Lung (tissue), 12 donors: ENCODE measurements around the gene NKIRAS1. TPM values are rescaled to one million over a fixed set of nuclear protein-coding genes. Genes with fewer than 3 reads are reported as not detected.

Experiments used
- ATAC-seq: fragments of 200-7000 bp; cut with Tn5 transposase; one replicate; pipeline ENCODE4 v1.9.1; 2020; ENCODE audit warnings: moderate number of reproducible peaks; ENCODE audit not compliant: insufficient read depth, low FRiP score
- DNase-seq, 3 donors: peaks; one replicate each; pipeline ENCODE4 v3.0.0-alpha.2; 2013 to 2017
- H3K27ac ChIP-seq, 2 donors: one replicate each; pipeline ENCODE4 v1.5.1; 2013; ENCODE audit warnings: mild to moderate bottlenecking in 2 of 2, moderate library complexity in 2 of 2, control low read depth in 1 of 2, inconsistent platforms in 1 of 2, low read depth in 1 of 2, low read length in 1 of 2
- H3K27me3 ChIP-seq, 3 donors: one replicate each; pipeline ENCODE4 v1.5.1; 2013; ENCODE audit warnings: low read length in 2 of 3; ENCODE audit not compliant: control insufficient read depth in 3 of 3, insufficient read depth in 3 of 3
- H3K36me3 ChIP-seq, 4 donors: one replicate each; pipeline ENCODE4 v1.5.1; 2013; ENCODE audit warnings: low read length in 4 of 4, mild to moderate bottlenecking in 1 of 4, moderate library complexity in 1 of 4; ENCODE audit not compliant: control insufficient read depth in 4 of 4, insufficient read depth in 4 of 4
- H3K4me1 ChIP-seq, 5 donors: one replicate each; pipeline ENCODE4 v1.5.1; 2013; ENCODE audit warnings: low read length in 5 of 5, mild to moderate bottlenecking in 2 of 5, moderate library complexity in 1 of 5; ENCODE audit not compliant: control insufficient read depth in 5 of 5, insufficient read depth in 5 of 5
- H3K4me3 ChIP-seq: one replicate; pipeline ENCODE4 v1.5.1; 2013; ENCODE audit warnings: mild to moderate bottlenecking, control low read depth, moderate library complexity
- H3K9ac ChIP-seq, 2 donors: one replicate each; pipeline ENCODE4 v1.5.1; 2013; ENCODE audit warnings: low read length in 2 of 2, control low read depth in 1 of 2; ENCODE audit not compliant: insufficient read depth in 1 of 2
- H3K9me3 ChIP-seq, 4 donors: one replicate each; pipeline ENCODE4 v1.5.1; 2013; ENCODE audit warnings: low read length in 3 of 4, mild to moderate bottlenecking in 1 of 4, moderate library complexity in 1 of 4; ENCODE audit not compliant: control insufficient read depth in 4 of 4, insufficient read depth in 3 of 4
- WGBS, 2 donors: extraction: QIAGEN DNeasy Blood & Tissue Kit; methylation state at CpG; one replicate each; pipeline ENCODE4 v1.1.7; 2013; 5-methylcytosine and 5-hydroxymethylcytosine counted together
- polyA plus RNA-seq, 2 donors: library from polyadenylated mRNA; stranded (reverse); fragments of 200-250 nt; gene quantifications; one replicate each; pipeline ENCODE4 v1.2.1, GENCODE V29; 2013
- total RNA-seq, 2 donors: library from RNA; depleted of rRNA in 1 of 2; stranded (reverse); fragments of >200 nt in 1 of 2; gene quantifications; one replicate each; pipeline ENCODE4 v1.2.1, GENCODE V29; 2014 to 2021
- TF ChIP-seq, protein P1 (sequence below): IDR thresholded peaks from 2 replicates; pipeline ENCODE4 v1.5.1; 2012; ENCODE audit warnings: mild to moderate bottlenecking; ENCODE audit errors: control extremely low read depth, extremely low read depth
- donor health status: control.
- donor health status: control.
- donor health status: Bipolar disorder and iron deficiency.
- donor health status: healthy.
- donor health status: DM: yes; HTN: yes; CAD: no.

NKIRAS1 gene
- total and polyA plus RNA-seq, 4 donors, result 6.7 to 17.1 (median 9.1) TPM

DNA sequence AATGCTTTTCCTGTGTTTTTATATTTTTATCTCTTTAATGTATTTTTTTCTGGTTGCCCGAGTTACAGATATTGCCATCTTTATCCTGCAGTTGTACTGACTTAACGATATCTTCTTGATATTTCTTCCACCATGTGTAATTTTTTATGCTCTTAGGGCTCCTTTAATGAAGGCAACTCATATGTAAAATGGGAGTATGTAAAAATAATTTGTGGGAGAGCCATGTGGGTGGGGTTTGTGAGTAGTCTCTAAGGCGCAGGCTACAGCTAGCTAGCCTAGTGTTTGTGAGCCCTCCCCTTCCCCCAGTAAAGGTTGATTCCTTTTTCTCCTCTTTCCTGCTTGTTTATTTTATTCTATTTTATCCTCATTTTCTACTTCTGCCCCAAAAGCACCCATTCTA is 72.9 kb downstream of the NKIRAS1 start:
- WGBS, 2 donors, result 97 to 100% methylated on average over 3 of the region's 3 CpGs
- Histone ChIP-seq H3K27ac (no peak overlapping the region), H3K9ac (no peak overlapping the region), H3K27me3 (no peaks in the 10 kb centered on the region), H3K36me3 (no peaks in the 10 kb centered on the region), H3K4me1 (peaks cover 4 to 9% (median 5%) of the 10 kb centered on the region in 5 donors), H3K4me3 (no peak overlapping the region), H3K9me3 (no peaks in the 10 kb centered on the region)
- ATAC-seq (no peak), DNase-seq (no peak)
- TF ChIP-seq, protein P1, sequence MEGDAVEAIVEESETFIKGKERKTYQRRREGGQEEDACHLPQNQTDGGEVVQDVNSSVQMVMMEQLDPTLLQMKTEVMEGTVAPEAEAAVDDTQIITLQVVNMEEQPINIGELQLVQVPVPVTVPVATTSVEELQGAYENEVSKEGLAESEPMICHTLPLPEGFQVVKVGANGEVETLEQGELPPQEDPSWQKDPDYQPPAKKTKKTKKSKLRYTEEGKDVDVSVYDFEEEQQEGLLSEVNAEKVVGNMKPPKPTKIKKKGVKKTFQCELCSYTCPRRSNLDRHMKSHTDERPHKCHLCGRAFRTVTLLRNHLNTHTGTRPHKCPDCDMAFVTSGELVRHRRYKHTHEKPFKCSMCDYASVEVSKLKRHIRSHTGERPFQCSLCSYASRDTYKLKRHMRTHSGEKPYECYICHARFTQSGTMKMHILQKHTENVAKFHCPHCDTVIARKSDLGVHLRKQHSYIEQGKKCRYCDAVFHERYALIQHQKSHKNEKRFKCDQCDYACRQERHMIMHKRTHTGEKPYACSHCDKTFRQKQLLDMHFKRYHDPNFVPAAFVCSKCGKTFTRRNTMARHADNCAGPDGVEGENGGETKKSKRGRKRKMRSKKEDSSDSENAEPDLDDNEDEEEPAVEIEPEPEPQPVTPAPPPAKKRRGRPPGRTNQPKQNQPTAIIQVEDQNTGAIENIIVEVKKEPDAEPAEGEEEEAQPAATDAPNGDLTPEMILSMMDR, result no peak

Other genes starting within 250 kb of the NKIRAS1 start
- 100 to 1,000 TPM in 1 of 2 donors, 10 to 100 TPM in 1; 74.1 to 156 TPM for gene UBE2E1, start 111.0 kb downstream of the NKIRAS1 start, total RNA-seq
- 10 to 100 TPM; 81.0 to 94.3 TPM for gene UBE2E1, start 111.0 kb downstream of the NKIRAS1 start, polyA plus RNA-seq
- 1,000 to 10,000 TPM; 1,285 to 2,047 TPM for gene RPL15, start 142 bp upstream of the NKIRAS1 start, total RNA-seq
- 1,000 to 10,000 TPM; 2,571 to 3,372 TPM for gene RPL15, start 142 bp upstream of the NKIRAS1 start, polyA plus RNA-seq
- 10 to 100 TPM; 33.3 to 35.7 TPM for gene NR1D2, start 28.3 kb upstream of the NKIRAS1 start, total RNA-seq
- gene NR1D2, start 28.3 kb upstream of the NKIRAS1 start, polyA plus RNA-seq, result 1 to 10 TPM; 6.1 to 9.1 TPM